Neural cell (in vitro differentiated cells): ENCODE data around the gene DHDH. TPM values are rescaled to one million over a fixed set of nuclear protein-coding genes. Genes with fewer than 3 reads are reported as not detected.

Experiments used
- H2AFZ ChIP-seq: fragments of 200-600, 300-800 bp; sonication (generic), shearing (Covaris generic); 2 replicates; pipeline ENCODE4 v1.6.0; 2014; ENCODE audit warnings: low read depth, mild to moderate bottlenecking, antibody characterized with exemption, low read length, moderate library complexity
- H3F3A ChIP-seq: fragments of 200-600 bp; shearing (Covaris generic); 2 replicates; pipeline ENCODE4 v1.6.1; 2016; ENCODE audit warnings: mild to moderate bottlenecking, moderate library complexity, mixed read lengths, antibody characterized with exemption, low read length; ENCODE audit not compliant: insufficient read depth, poor library complexity, severe bottlenecking
- H3K27ac ChIP-seq: fragments of 200-600, 300-800 bp; sonication (generic), shearing (Covaris generic); 2 replicates; pipeline ENCODE4 v1.5.1; 2014; ENCODE audit warnings: mild to moderate bottlenecking, low read length, moderate library complexity
- H3K27me3 ChIP-seq: fragments of 300-800, 200-600 bp; sonication (generic), shearing (Covaris generic); 2 replicates; pipeline ENCODE4 v1.6.0; 2014; ENCODE audit warnings: mild to moderate bottlenecking, low read depth, low read length, moderate library complexity; ENCODE audit not compliant: insufficient read depth
- H3K36me3 ChIP-seq: fragments of 300-800, 200-600 bp; sonication (generic), shearing (Covaris generic); 2 replicates; pipeline ENCODE4 v1.5.1; 2014; ENCODE audit warnings: mild to moderate bottlenecking, antibody characterized with exemption, low read length, moderate library complexity; ENCODE audit not compliant: insufficient read depth
- H3K4me2 ChIP-seq: fragments of 300-800, 200-600 bp; sonication (generic), shearing (Covaris generic); 2 replicates; pipeline ENCODE4 v1.6.0; 2014; ENCODE audit warnings: mild to moderate bottlenecking, low read length
- H3K4me3 ChIP-seq: fragments of 300-800, 200-600 bp; sonication (generic), shearing (Covaris generic); 2 replicates; pipeline ENCODE4 v1.5.1; 2014; ENCODE audit warnings: mild to moderate bottlenecking, low read length, moderate library complexity
- H3K79me2 ChIP-seq: fragments of 200-600 bp; shearing (Covaris generic); replicated peaks from 2 replicates; pipeline ENCODE4 v1.6.0; 2014; ENCODE audit warnings: mild to moderate bottlenecking, low read length, moderate library complexity; ENCODE audit not compliant: insufficient read depth
- H3K9ac ChIP-seq: fragments of 300-800, 200-600 bp; sonication (generic), shearing (Covaris generic); 2 replicates; pipeline ENCODE4 v1.6.1; 2016; ENCODE audit warnings: mild to moderate bottlenecking, low read length, mixed read lengths
- H3K9me2 ChIP-seq: fragments of 200-600 bp; shearing (Covaris generic); 2 replicates; pipeline ENCODE4 v1.6.1; 2016; ENCODE audit warnings: mild to moderate bottlenecking, low read length, mixed read lengths; ENCODE audit not compliant: insufficient read depth
- H3K9me3 ChIP-seq: fragments of 200-600, 300-800 bp; sonication (generic), shearing (Covaris generic); 2 replicates; pipeline ENCODE4 v1.6.1; 2016; ENCODE audit warnings: mild to moderate bottlenecking, mixed run types, low read length, moderate library complexity, mixed read lengths
- H4K20me1 ChIP-seq: fragments of 200-600 bp; shearing (Covaris generic); 2 replicates; pipeline ENCODE4 v1.6.1; 2016; ENCODE audit warnings: mild to moderate bottlenecking, mixed run types; ENCODE audit not compliant: insufficient read depth
- CTCF ChIP-seq: fragments of 450-650 bp; IDR thresholded peaks from 2 replicates; pipeline ENCODE4 v1.5.1; 2014; ENCODE audit warnings: antibody characterized with exemption, mild to moderate bottlenecking, moderate library complexity; ENCODE audit not compliant: poor library complexity, severe bottlenecking
- EP300 ChIP-seq: fragments of 450-650 bp; conservative IDR thresholded peaks from 2 replicates; pipeline ENCODE4 v1.6.1; 2014; ENCODE audit warnings: antibody characterized with exemption, mild to moderate bottlenecking, moderate library complexity; ENCODE audit not compliant: poor library complexity, severe bottlenecking
- EZH2 ChIP-seq: fragments of 200-600, 300-800 bp; shearing (Covaris generic), sonication (generic); IDR thresholded peaks from 2 replicates; pipeline ENCODE4 v1.6.1; 2014; ENCODE audit warnings: antibody characterized with exemption, low read length, borderline replicate concordance, mild to moderate bottlenecking; ENCODE audit not compliant: insufficient read depth, poor library complexity, severe bottlenecking
- MXI1 ChIP-seq: fragments of 450-650 bp; conservative IDR thresholded peaks from 2 replicates; pipeline ENCODE4 v1.6.1; 2014; ENCODE audit warnings: antibody characterized with exemption, mild to moderate bottlenecking; ENCODE audit not compliant: poor library complexity, severe bottlenecking
- POLR2AphosphoS5 ChIP-seq: IDR thresholded peaks from 2 replicates; pipeline ENCODE4 v1.6.1; 2012
- RAD21 ChIP-seq: fragments of 450-650 bp; conservative IDR thresholded peaks from 2 replicates; pipeline ENCODE4 v1.6.1; 2014; ENCODE audit warnings: antibody characterized with exemption, mild to moderate bottlenecking, moderate library complexity
- REST ChIP-seq: IDR thresholded peaks from 2 replicates; pipeline ENCODE4 v1.6.1; 2012; ENCODE audit warnings: borderline replicate concordance
- SMC3 ChIP-seq: fragments of 450-650 bp; conservative IDR thresholded peaks from 2 replicates; pipeline ENCODE4 v1.6.1; 2014; ENCODE audit warnings: antibody characterized with exemption, mild to moderate bottlenecking, moderate library complexity; ENCODE audit not compliant: poor library complexity
- TAF1 ChIP-seq: IDR thresholded peaks from 2 replicates; pipeline ENCODE4 v1.6.1; 2012; ENCODE audit warnings: low read depth
- polyA plus RNA-seq: library from polyadenylated mRNA; depleted of rRNA; stranded (reverse); fragments of >200 nt; gene quantifications from 2 replicates; pipeline ENCODE4 v1.2.3, GENCODE V29; 2014

The DHDH gene
- polyA plus RNA-seq, 1 donor from 2014 or later: 4.8 TPM

- peaks cover 4% of the 10 kb centered on the region for H3F3A ChIP-seq
- H3K9me2 ChIP-seq: no peaks in the 10 kb centered on the region
- no peaks in the 10 kb centered on the region for H4K20me1 ChIP-seq
- H2AFZ ChIP-seq: no peak overlapping the region
- H3K79me2 ChIP-seq: peaks cover 17% of the 10 kb centered on the region
- no peak for TF ChIP-seq EP300
- no peak for TF ChIP-seq SMC3
- TF ChIP-seq MXI1: no peak
- H3K27me3 ChIP-seq: no peaks in the 10 kb centered on the region
- no peak overlapping the region for H3K4me3 ChIP-seq
- H3K9ac ChIP-seq: no peak overlapping the region
- H3K36me3 ChIP-seq: no peaks in the 10 kb centered on the region
- no peak overlapping the region for H3K27ac ChIP-seq
- H3K9me3 ChIP-seq: no peaks in the 10 kb centered on the region
- H3K4me2 ChIP-seq: no peak overlapping the region
Measured at GRCh38 chr19:48990400-48990799, 56.9 kb downstream of the DHDH start.

- no peak overlapping the region for H3K27ac ChIP-seq
Measured at GRCh38 chr19:48991011-48991609, 57.6 kb downstream of the DHDH start.

More at GRCh38 chr19:48991011-48991609, 57.6 kb downstream of the DHDH start:
- H3K9ac ChIP-seq: no peak overlapping the region
- no peaks in the 10 kb centered on the region for H4K20me1 ChIP-seq
- H3K9me3 ChIP-seq: no peaks in the 10 kb centered on the region
- H3K27me3 ChIP-seq: no peaks in the 10 kb centered on the region
- no peak overlapping the region for H3K4me2 ChIP-seq
- no peak overlapping the region for H2AFZ ChIP-seq
- no peaks in the 10 kb centered on the region for H3K36me3 ChIP-seq
- H3K4me3 ChIP-seq: peak overlapping the region; percentile 78
- H3F3A ChIP-seq: peaks cover 4% of the 10 kb centered on the region
- no peak for TF ChIP-seq EZH2
- no peak for TF ChIP-seq RAD21
- no peak for TF ChIP-seq POLR2AphosphoS5
- no peak for TF ChIP-seq CTCF
- no peak for TF ChIP-seq TAF1
- no peak for TF ChIP-seq REST
- TF ChIP-seq EP300: no peak
- TF ChIP-seq MXI1: no peak
- TF ChIP-seq SMC3: no peak
- peaks cover 20% of the 10 kb centered on the region for H3K79me2 ChIP-seq
- no peaks in the 10 kb centered on the region for H3K9me2 ChIP-seq
